SJSA1 (cell line): Measurements from ENCODE around the gene PFAS. TPM values are rescaled to one million over a fixed set of nuclear protein-coding genes. Genes with fewer than 3 reads are reported as not detected.

Experiments used
- DNase-seq, 2 experiments: peaks; one replicate each; pipeline ENCODE4 v3.0.0-alpha.2; 2015 to 2020; ENCODE audit warnings: low spot score in 2 of 2, low read depth in 1 of 2
- H3K27ac ChIP-seq: fragments of 250-450 bp; sonication (Bioruptor Pico); 2 replicates; pipeline ENCODE4 v1.5.1; 2020; ENCODE audit warnings: mild to moderate bottlenecking, moderate library complexity
- H3K27me3 ChIP-seq: fragments of 250-450 bp; sonication (Bioruptor Pico); replicated peaks from 2 replicates; pipeline ENCODE4 v1.5.1; 2020; ENCODE audit warnings: mild to moderate bottlenecking, moderate library complexity
- H3K36me3 ChIP-seq: fragments of 250-450 bp; sonication (Bioruptor Pico); 2 replicates; pipeline ENCODE4 v1.5.1; 2020; ENCODE audit warnings: mild to moderate bottlenecking
- H3K4me1 ChIP-seq: fragments of 250-450 bp; sonication (Bioruptor Pico); replicated peaks from 2 replicates; pipeline ENCODE4 v1.6.1; 2021; ENCODE audit warnings: mild to moderate bottlenecking
- H3K4me3 ChIP-seq: fragments of 250-450 bp; sonication (Bioruptor Pico); 2 replicates; pipeline ENCODE4 v1.5.1; 2020; ENCODE audit warnings: mild to moderate bottlenecking
- H3K9me3 ChIP-seq: fragments of 250-450 bp; sonication (Bioruptor Pico); replicated peaks from 2 replicates; pipeline ENCODE4 v1.5.1; 2020; ENCODE audit warnings: mild to moderate bottlenecking
- total RNA-seq: library from RNA; depleted of rRNA; stranded (reverse); fragments of >200 nt; shearing (Covaris generic); gene quantifications from 2 replicates; pipeline ENCODE4 v1.2.3, GENCODE V29; 2014

Gene PFAS
- total RNA-seq, 1 experiment from 2014 or later: 29.3 TPM

- DNase-seq: peak; percentile 76 to 83
- peak within 1 kb of the TSS; percentile 54 for H3K27ac ChIP-seq
- H3K4me1 ChIP-seq: peaks cover 11% of the 10 kb centered on the region
- H3K4me3 ChIP-seq: peak within 1 kb of the TSS; percentile 58
- no peaks in the 10 kb centered on the region for H3K27me3 ChIP-seq
- H3K36me3 ChIP-seq: 0 out of 2 replicates have a peak, but pooled peaks cover 5% of the 10 kb centered on the region
- H3K9me3 ChIP-seq: no peaks in the 10 kb centered on the region
These were observed 39.4 kb downstream of the PFAS start, which contains the start of gene RANGRF for GRCh38 chr17:8288336-8289102. Gene RANGRF (plus strand): TSS chr17:8288670. CDS start chr17:8288789, 119 bp downstream.

GRCh38 chr17:8289103-8289397, 40.0 kb downstream of the PFAS start:
- peak overlapping the region; percentile 54 for H3K27ac ChIP-seq
- peak in 1 of 2 experiments; percentile 69 for DNase-seq
- H3K4me1 ChIP-seq: peaks cover 11% of the 10 kb centered on the region
- no peaks in the 10 kb centered on the region for H3K27me3 ChIP-seq
- H3K36me3 ChIP-seq: 0 out of 2 replicates have a peak, but pooled peaks cover 5% of the 10 kb centered on the region
- H3K9me3 ChIP-seq: no peaks in the 10 kb centered on the region
- peak overlapping the region; percentile 58 for H3K4me3 ChIP-seq

DNA sequence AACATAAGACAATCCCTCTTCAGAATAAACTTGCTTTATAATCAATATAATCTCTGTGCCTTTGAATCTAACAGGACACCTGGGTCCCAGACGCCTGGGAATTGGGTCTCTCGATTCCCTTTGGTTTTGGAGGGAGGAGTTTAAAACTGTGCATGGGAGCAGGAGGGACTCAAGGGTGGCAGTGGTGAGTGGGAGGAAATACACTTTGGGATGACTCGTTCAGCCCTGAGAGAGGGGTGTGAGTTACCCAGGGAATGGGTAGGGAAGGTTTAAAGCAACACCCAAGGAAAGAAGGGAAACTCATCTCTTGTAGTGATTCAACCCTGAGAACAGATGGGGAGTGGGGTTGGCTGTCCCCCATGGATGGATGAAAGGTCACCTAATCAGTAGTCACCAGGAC, 41.0 kb downstream of the PFAS start:
- no peak for DNase-seq
- Histone ChIP-seq H3K4me3 (no peak overlapping the region), H3K36me3 (0 out of 2 replicates have a peak, but pooled peaks cover 5% of the 10 kb centered on the region)

DNA sequence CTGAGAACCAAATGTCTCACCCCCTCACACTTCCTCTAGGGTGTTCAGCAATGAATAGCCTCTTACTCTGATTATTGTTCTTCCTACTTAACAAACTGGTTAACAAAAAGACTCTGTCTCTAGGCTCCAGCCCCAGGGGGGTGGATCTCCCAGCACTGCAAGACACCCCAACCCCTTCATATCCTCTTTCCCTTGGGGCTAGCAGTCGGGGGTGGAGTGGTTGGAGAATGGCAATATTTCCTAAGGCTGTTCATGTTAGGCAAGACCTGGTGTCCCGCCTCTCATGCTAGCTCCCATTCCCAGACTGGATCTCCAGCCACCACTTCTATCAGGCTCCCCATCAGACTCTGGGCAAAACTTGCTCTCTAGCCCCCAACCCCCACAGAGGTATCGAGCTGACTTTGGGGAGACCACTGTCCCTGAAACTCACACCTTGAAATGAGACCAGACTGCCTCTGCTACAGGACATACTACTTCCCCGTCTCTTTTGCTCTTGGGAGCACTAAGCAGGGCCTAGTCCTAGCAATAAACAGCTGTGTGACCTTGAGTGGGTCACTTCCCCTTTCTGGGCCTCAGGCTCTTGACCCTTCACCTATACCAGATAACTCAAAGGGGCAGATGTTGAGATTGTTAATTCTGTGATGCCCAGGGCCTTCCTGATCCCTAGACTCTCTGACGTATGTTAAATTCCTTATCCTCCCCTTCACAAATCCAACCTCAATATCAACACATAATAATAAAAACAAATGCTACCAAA, 43.7 kb downstream of the PFAS start:
- no peak for DNase-seq
- H3K36me3 ChIP-seq: 0 out of 2 replicates have a peak, but pooled peaks cover 5% of the 10 kb centered on the region

More for the DNA sequence above, 41.0 kb downstream of the PFAS start:
- Histone ChIP-seq H3K27me3 (no peaks in the 10 kb centered on the region), H3K27ac (no peak overlapping the region), H3K4me1 (peaks cover 20% of the 10 kb centered on the region), H3K9me3 (no peaks in the 10 kb centered on the region)

DNA sequence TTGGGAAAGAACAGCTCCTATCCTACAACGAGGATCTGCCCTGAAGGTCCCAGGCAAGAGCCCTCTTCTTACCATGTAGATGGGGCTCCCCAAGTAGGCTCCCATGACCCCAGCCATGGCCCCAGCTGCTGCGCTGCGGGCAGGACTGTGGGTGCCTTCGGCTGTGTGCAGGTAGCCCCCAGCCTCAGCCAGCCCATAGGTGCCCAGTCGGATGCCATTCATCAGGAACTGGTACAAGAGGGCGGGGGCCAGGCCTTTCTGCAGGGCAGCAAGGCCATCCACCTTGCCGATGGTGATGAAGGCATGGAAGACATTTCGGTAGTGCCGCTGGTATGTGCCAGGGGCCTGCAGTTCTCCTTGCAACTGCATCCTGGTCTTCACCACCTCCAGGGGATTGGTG, 45.3 kb downstream of the PFAS start:
- Histone ChIP-seq H3K4me1 (peaks cover 15% of the 10 kb centered on the region), H3K27ac (no peak overlapping the region), H3K9me3 (no peaks in the 10 kb centered on the region), H3K4me3 (no peak overlapping the region), H3K36me3 (0 out of 2 replicates have a peak, but pooled peaks cover 3% of the 10 kb centered on the region), H3K27me3 (no peaks in the 10 kb centered on the region)
- no peak for DNase-seq

More for the DNA sequence above, 43.7 kb downstream of the PFAS start:
- Histone ChIP-seq H3K27ac (no peak overlapping the region), H3K27me3 (no peaks in the 10 kb centered on the region), H3K9me3 (no peaks in the 10 kb centered on the region), H3K4me3 (no peak overlapping the region), H3K4me1 (peaks cover 21% of the 10 kb centered on the region)

DNA sequence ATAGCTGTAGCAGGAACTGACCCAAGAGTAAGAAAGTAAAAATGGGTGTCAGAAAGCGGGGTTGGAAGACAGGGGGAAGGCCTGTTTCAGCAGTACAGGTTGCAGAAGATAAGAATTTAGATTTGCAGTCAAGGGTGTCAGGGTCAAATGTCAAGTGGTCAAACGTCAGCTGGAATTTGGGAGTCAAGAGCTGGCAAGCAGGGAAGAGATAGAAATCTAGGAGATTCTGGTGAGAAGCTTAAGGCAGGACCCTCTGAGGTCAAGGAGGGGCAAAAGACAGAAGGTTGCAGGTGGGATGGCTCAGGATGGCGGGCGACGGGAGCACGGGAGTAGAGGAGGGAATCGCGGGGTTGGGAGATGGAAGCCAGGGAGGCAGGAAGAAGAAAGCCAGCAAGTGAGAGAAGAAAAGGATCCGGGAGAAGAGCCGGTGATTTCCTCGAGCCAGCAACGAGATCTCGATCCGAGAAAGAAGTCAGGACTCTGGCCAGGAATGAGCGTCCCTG, 45.8 kb downstream of the PFAS start:
- no peaks in the 10 kb centered on the region for H3K9me3 ChIP-seq
- H3K36me3 ChIP-seq: no peaks in the 10 kb centered on the region
- H3K4me3 ChIP-seq: peak overlapping the region; percentile 57
- DNase-seq: no peak
- H3K27me3 ChIP-seq: no peaks in the 10 kb centered on the region
- H3K27ac ChIP-seq: peak overlapping the region; percentile 92
- peaks cover 11% of the 10 kb centered on the region for H3K4me1 ChIP-seq

GRCh38 chr17:8300226-8300625, 51.1 kb downstream of the PFAS start:
- no peak overlapping the region for H3K4me3 ChIP-seq
- H3K9me3 ChIP-seq: no peaks in the 10 kb centered on the region
- peak in 1 of 2 experiments; percentile 17 for DNase-seq
- H3K27me3 ChIP-seq: no peaks in the 10 kb centered on the region
- no peak overlapping the region for H3K27ac ChIP-seq
- no peaks in the 10 kb centered on the region for H3K4me1 ChIP-seq
- no peaks in the 10 kb centered on the region for H3K36me3 ChIP-seq

GRCh38 chr17:8300627-8301242, 51.6 kb downstream of the PFAS start:
- Histone ChIP-seq H3K4me3 (no peak overlapping the region), H3K4me1 (no peaks in the 10 kb centered on the region), H3K9me3 (no peaks in the 10 kb centered on the region), H3K36me3 (no peaks in the 10 kb centered on the region), H3K27me3 (no peaks in the 10 kb centered on the region), H3K27ac (no peak overlapping the region)
- DNase-seq: peak in 1 of 2 experiments; percentile 41

- peaks cover 20% of the 10 kb centered on the region for H3K27me3 ChIP-seq
These were observed 61.6 kb downstream of the PFAS start for GRCh38 chr17:8310601-8311123.

DNA sequence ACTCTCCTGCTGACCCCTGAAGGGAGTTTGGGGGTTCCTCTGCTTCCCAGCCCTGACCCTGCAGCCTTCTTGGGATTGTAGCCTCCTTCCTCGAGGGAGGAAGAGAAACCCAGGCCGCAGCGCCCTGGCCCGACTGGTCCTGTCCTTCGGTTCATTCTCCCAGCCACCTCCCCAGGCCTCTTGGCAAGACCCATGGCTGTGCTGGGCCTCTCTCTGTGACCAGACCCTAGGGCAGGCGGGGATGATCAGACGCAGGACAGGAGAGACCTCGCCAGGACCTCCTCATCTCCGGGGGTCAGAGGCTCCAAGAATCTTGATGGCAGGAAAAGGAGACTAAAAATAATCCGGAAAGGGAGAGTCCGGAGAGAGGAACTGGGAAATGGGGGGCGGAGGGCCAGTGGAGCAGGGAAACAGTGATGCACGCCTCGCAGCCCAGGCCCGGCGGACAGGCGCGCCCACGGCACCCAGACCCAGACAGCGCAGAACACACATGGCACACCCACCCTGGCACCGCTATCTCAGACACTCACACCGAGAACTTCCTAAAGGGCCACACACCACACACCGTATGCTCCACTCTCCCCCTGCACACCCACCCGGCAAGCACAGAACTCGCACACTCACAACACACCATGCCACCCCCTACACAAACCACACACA, 62.2 kb downstream of the PFAS start:
- no peak for DNase-seq
- no peaks in the 10 kb centered on the region for H3K4me1 ChIP-seq
- no peaks in the 10 kb centered on the region for H3K9me3 ChIP-seq
- peaks cover 22% of the 10 kb centered on the region for H3K27me3 ChIP-seq
- no peaks in the 10 kb centered on the region for H3K36me3 ChIP-seq
- H3K27ac ChIP-seq: no peak overlapping the region
- H3K4me3 ChIP-seq: no peak overlapping the region

More at GRCh38 chr17:8310601-8311123, 61.6 kb downstream of the PFAS start:
- H3K9me3 ChIP-seq: no peaks in the 10 kb centered on the region
- no peak overlapping the region for H3K27ac ChIP-seq
- H3K4me1 ChIP-seq: no peaks in the 10 kb centered on the region
- H3K36me3 ChIP-seq: no peaks in the 10 kb centered on the region
- DNase-seq: no peak
- H3K4me3 ChIP-seq: no peak overlapping the region

DNA sequence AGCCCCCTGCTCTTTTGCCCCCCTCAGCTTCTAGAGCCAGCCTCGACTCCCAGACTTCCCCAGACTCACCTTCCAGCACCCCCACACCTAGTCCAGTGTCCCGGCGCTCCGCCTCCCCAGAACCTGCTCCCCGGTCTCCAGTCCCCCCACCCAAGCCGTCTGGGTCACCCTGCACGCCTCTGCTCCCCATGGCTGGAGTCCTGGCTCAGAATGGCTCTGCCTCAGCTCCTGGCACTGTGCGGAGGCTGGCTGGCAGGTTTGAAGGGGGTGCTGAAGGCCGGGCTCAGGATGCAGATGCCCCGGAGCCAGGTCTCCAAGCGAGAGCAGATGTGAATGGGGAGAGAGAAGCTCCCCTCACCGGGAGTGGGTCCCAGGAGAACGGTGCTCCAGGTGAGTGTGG, 63.2 kb downstream of the PFAS start:
- Histone ChIP-seq H3K9me3 (no peaks in the 10 kb centered on the region), H3K4me1 (no peaks in the 10 kb centered on the region), H3K27ac (no peak overlapping the region), H3K4me3 (no peak overlapping the region), H3K27me3 (peaks cover 22% of the 10 kb centered on the region), H3K36me3 (no peaks in the 10 kb centered on the region)
- no peak for DNase-seq

GRCh38 chr17:8312726-8313600, 63.9 kb downstream of the PFAS start:
- DNase-seq: no peak
- Histone ChIP-seq H3K9me3 (no peaks in the 10 kb centered on the region), H3K27ac (no peak overlapping the region), H3K4me3 (no peak overlapping the region), H3K36me3 (no peaks in the 10 kb centered on the region), H3K4me1 (no peaks in the 10 kb centered on the region), H3K27me3 (peaks cover 22% of the 10 kb centered on the region)
